Brain microvascular endothelial cell (primary cell): Measurements from ENCODE around the gene VSTM2B.
"Not testable (repeated sequence)": the region's sequence is repeated elsewhere in the genome, so short reads cannot be mapped to it uniquely, and the experiment has no call there.

Experiments used
- DNase-seq: peaks from one replicate; pipeline ENCODE4 v3.0.0-alpha.2; 2020
- H3K27ac ChIP-seq: fragments of 250-450 bp; sonication (Bioruptor Pico); 2 replicates; pipeline ENCODE4 v1.5.1; 2020; ENCODE audit warnings: mild to moderate bottlenecking, moderate library complexity
- H3K27me3 ChIP-seq: fragments of 250-450 bp; sonication (Bioruptor Pico); replicated peaks from 2 replicates; pipeline ENCODE4 v1.5.1; 2020; ENCODE audit warnings: mild to moderate bottlenecking
- H3K36me3 ChIP-seq: fragments of 250-450 bp; sonication (Bioruptor Pico); replicated peaks from 2 replicates; pipeline ENCODE4 v1.5.1; 2020; ENCODE audit warnings: mild to moderate bottlenecking
- H3K4me3 ChIP-seq: 2 replicates; pipeline ENCODE4 v1.5.1; 2011; ENCODE audit warnings: low read depth, mild to moderate bottlenecking, control low read depth, low read length, moderate library complexity
- in situ Hi-C: cut with HindIII; loops from 2 replicates; pipeline ENCODE4 v1.10.0; 2017; ENCODE audit warnings: low sequenced_read_pairs, low pct_ligation_motif_present
- TF ChIP-seq, protein P1 (sequence below): IDR thresholded peaks from 2 replicates; pipeline ENCODE4 v1.5.1; 2011; ENCODE audit warnings: low read depth, mild to moderate bottlenecking, moderate library complexity, low read length, control low read depth, inconsistent platforms; ENCODE audit errors: missing control alignments

VSTM2B gene

DNA sequence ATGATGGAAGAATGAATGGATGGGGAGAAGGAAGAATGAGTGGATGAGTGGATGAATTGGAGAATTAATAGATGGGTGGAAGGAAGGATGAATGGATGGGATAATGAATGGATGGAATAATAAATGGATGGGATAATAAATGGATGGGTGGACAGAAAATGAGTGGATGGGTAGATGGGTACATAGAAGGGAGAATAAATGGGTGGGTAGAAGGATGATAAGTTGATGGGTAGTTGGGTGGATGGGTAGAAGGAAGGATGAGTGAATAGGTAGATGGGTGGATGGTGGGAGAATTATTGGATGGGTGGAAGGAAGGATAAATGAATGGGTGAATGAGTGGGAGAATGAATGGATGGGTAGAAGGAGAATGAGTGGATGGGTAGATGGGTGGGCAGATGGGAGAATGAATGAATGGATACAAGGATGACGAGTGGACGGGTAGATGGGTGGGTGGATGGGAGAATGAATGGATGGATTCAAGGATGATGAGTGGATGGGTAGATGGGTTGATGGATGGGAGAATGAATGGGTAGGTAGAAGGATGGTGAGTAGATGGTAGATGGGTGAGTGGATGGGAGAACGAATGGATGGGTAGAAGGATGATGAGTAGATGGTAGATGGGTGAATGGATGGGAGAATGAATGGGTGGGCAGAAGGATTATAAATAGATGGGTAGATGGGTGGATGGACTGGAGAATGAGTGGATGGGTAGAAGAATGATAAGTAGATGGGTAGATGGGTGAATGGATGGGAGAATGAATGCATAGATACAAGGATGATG is 15.9 kb downstream of the VSTM2B start:
- TF ChIP-seq, protein P1, sequence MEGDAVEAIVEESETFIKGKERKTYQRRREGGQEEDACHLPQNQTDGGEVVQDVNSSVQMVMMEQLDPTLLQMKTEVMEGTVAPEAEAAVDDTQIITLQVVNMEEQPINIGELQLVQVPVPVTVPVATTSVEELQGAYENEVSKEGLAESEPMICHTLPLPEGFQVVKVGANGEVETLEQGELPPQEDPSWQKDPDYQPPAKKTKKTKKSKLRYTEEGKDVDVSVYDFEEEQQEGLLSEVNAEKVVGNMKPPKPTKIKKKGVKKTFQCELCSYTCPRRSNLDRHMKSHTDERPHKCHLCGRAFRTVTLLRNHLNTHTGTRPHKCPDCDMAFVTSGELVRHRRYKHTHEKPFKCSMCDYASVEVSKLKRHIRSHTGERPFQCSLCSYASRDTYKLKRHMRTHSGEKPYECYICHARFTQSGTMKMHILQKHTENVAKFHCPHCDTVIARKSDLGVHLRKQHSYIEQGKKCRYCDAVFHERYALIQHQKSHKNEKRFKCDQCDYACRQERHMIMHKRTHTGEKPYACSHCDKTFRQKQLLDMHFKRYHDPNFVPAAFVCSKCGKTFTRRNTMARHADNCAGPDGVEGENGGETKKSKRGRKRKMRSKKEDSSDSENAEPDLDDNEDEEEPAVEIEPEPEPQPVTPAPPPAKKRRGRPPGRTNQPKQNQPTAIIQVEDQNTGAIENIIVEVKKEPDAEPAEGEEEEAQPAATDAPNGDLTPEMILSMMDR: no peak
- Histone ChIP-seq H3K36me3 (no peaks in the 10 kb centered on the region), H3K27me3 (no peaks in the 10 kb centered on the region), H3K4me3 (no peak overlapping the region), H3K27ac (no peak overlapping the region)
- in situ Hi-C loops: no loop called here
- no peak for DNase-seq

DNA sequence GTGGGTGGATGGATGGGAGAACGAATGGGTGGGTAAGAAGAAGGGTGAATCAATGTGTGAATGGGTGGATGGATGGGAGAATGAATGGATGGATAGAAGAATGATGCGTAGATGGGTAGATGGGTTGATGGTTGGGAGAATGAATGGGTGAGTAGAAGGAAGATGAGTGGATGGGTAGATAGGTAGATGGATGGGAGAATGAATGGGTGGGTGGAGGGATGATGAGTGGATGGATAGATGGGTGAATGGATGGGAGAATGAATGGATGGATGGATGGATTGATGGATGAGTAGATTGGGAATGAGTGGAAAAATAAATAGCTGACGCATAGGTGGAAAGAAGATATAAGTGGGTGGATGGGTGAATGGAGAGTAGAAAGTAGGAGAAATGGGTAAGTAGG is 16.5 kb downstream of the VSTM2B start:
- in situ Hi-C loops: no loop called here
- no peak overlapping the region for H3K27ac ChIP-seq
- TF ChIP-seq, protein P1: no peak
- no peaks in the 10 kb centered on the region for H3K36me3 ChIP-seq
- H3K27me3 ChIP-seq: no peaks in the 10 kb centered on the region
- DNase-seq: no peak
- H3K4me3 ChIP-seq: no peak overlapping the region

DNA sequence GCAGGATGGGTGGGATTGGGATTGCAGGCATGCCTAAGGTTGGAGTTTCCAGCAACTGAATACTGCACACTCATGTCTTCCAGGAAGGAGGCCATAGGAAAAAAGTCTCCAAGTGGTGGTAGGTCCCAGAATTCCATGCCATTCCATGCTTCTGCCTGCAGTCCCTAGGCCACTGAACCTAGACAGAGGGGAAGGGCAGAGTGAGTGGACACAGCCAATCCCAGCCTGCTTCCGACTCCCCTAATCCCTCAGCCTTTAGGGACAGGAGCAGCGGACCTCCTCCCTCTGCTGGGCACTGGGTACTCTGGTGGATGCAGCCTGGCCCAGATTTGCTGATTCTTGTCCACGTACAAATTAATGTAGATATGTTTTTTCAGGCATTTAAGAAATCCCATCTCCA is 17.0 kb downstream of the VSTM2B start:
- H3K27me3 ChIP-seq: no peaks in the 10 kb centered on the region
- in situ Hi-C loops: no loop called here
- TF ChIP-seq, protein P1: no peak

DNA sequence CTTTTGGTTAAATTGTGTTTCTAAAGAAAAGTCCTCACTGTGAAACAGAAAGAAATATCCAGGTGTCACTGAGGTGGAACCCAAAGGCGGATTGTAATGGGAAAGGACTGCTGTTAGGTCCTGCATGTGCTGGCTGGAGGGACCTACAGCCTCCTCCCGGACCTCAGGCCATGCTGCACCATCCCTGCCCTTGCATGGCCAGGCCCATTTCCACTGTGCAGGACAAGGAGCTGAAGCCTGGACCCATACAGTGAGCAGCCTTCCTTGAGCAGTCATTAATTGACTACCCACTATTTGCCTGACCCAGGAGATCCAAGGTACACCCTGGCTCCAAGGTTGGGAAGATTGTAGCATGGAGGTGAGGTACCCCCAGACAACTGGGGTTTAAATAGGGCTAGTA is 17.6 kb downstream of the VSTM2B start:
- in situ Hi-C loops: no loop called here
- H3K36me3 ChIP-seq: no peaks in the 10 kb centered on the region
- H3K27ac ChIP-seq: no peak overlapping the region
- H3K4me3 ChIP-seq: no peak overlapping the region
- no peaks in the 10 kb centered on the region for H3K27me3 ChIP-seq
- DNase-seq: no peak
- TF ChIP-seq, protein P1: no peak

More for the DNA sequence above, 17.0 kb downstream of the VSTM2B start:
- Histone ChIP-seq H3K36me3 (no peaks in the 10 kb centered on the region), H3K27ac (no peak overlapping the region), H3K4me3 (no peak overlapping the region)
- no peak for DNase-seq

DNA sequence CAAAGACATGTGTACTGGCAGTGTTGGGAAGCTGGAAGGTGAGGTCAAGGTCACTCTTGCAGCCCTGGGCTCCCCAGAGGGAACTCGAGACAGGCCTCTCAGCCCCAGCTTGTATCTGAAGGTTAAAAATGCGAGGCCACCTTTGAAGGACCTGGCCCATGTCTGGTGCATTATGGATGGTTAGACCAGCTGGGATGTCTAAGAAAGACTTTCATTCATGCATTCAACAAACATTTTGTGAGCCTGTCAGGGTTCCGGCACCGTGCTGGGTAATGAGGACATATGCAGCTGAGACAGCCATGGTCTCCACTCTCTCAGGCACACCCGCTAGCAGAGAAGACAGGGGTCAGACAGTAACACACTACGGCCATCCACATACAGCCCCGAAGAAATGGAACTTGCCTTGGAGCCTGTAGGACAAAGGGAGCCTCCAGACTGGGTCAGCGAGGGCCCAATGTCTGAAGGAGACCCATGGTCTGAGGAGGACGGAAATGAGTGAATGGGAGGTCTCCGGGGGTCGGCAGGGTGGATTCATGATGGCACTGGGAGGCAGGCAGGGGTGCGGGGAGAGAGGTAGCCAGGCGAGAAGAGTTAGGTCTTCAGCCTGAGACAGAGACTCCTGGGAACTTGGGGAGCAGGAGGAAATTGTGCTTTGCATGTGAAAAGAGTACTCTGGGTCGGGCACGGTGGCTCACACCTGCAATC is 19.0 kb downstream of the VSTM2B start:
- Histone ChIP-seq H3K27ac (no peak overlapping the region), H3K27me3 (no peaks in the 10 kb centered on the region), H3K36me3 (no peaks in the 10 kb centered on the region), H3K4me3 (no peak overlapping the region)
- TF ChIP-seq, protein P1: no peak
- in situ Hi-C loops: no loop called here
- no peak for DNase-seq

DNA sequence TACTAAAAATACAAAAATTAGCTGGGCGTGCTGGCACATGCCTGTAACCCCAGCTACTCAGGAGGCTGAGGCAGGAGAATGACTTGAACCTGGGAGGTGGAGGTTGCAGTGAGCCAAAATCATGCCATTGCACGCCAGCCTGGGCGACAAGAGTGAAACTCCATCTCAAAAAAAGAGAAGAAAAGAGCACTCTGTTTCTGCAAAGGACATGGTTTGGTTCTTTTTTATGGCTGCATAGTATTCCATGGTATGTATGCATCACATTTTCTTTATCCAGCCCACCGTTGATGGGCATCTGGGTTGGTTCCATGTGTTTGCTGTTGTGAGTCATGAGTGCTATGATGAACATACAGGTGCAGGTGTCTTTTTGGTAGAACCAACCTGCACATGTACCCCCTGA is 19.7 kb downstream of the VSTM2B start:
- H3K36me3 ChIP-seq, H3K27ac ChIP-seq, H3K4me3 ChIP-seq, DNase-seq, in situ Hi-C loops, H3K27me3 ChIP-seq: not testable (repeated sequence)
